ENCODE data around the gene ITPR1. TPM values are rescaled to one million over a fixed set of nuclear protein-coding genes. Genes with fewer than 3 reads are reported as not detected.

ITPR1 gene
- total RNA-seq, 1 donor from 2014 or later: 90.5 TPM

DNA sequence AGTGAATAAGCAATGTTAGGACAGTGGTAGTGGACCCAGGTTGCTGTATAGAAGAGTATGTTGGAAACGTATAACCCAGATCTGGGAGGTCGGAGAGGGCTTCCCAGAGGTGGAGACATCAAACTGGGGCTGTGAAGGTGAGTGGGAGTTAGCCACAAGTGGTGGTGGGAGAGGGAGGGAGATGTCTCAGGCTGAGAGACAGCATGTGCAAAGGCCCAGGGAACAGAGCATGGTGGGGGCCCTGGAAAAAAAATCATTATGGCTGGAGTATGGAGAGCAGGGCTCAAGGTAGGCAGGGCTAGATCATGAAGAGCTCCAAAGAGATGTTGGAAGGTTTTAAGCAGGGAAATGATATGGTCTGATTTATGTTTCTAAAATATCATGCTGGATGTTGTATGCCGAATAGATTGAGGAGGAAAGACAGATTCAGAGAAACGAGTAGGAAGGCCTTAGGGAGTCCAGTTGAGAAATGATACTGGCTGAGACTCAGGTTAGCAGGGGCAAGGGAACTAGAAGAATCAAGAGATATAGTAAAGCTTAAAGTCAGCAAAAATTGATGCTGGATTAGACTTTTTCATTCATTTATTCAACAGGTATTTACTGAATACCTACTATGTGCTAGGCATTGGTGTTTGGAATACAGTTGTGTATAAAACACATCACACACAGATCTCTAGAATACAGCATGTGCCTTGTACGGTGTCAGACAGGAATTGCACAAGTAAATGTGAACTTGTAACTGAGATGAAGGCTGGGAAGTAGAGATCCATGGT is 17.0 kb downstream of the ITPR1 start:
- no peak for DNase-seq (ENCODE audit: low spot score)

GRCh38 chr3:4511491-4512262 is 18.5 kb downstream of the ITPR1 start:
- DNase-seq (ENCODE audit: low spot score): no peak

GRCh38 chr3:4512895-4513616 is 19.9 kb downstream of the ITPR1 start:
- DNase-seq (ENCODE audit: low spot score): no peak

GRCh38 chr3:4514321-4514720 is 21.2 kb downstream of the ITPR1 start:
- DNase-seq (ENCODE audit: low spot score): no peak

- DNase-seq (ENCODE audit: low spot score): no peak
These were observed 21.8 kb downstream of the ITPR1 start for GRCh38 chr3:4514916-4515315.

- no peak for DNase-seq (ENCODE audit: low spot score)
These were observed 22.9 kb downstream of the ITPR1 start for GRCh38 chr3:4515916-4516579.

- DNase-seq (ENCODE audit: low spot score): no peak
These were observed 23.9 kb downstream of the ITPR1 start for GRCh38 chr3:4517093-4517492.

DNA sequence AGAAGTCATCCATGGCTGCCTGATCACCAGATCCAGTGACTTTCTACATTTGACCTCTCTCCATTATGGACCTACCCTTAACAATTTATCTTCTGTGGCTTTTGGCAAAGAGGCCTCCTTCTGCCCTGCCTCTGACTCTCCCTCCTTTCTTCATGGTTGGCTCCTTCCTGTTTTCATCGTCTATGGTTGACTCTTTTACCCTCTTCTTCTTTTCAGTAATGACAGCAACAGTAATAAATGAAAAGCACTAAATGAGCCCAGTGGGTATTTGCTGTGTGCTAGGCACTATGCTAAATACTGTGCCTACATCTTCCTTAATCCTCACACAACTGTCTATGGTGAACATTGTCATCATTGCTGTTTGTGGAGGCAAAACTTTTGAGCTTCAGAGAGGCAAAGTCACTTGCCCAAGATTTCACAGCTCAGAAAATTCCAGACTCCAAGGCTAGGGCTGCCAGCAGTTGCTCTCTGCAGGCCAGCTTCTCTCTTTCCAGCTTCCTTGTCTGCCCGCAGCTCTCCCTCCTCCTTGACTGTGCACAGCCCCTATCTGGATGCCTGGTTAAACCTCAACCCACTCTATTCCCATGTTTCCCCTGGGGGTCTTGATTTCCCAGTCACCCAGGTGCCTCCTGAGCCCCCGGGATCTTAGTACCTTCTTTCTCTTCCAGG is 24.6 kb downstream of the ITPR1 start:
- DNase-seq (ENCODE audit: low spot score): no peak

DNA sequence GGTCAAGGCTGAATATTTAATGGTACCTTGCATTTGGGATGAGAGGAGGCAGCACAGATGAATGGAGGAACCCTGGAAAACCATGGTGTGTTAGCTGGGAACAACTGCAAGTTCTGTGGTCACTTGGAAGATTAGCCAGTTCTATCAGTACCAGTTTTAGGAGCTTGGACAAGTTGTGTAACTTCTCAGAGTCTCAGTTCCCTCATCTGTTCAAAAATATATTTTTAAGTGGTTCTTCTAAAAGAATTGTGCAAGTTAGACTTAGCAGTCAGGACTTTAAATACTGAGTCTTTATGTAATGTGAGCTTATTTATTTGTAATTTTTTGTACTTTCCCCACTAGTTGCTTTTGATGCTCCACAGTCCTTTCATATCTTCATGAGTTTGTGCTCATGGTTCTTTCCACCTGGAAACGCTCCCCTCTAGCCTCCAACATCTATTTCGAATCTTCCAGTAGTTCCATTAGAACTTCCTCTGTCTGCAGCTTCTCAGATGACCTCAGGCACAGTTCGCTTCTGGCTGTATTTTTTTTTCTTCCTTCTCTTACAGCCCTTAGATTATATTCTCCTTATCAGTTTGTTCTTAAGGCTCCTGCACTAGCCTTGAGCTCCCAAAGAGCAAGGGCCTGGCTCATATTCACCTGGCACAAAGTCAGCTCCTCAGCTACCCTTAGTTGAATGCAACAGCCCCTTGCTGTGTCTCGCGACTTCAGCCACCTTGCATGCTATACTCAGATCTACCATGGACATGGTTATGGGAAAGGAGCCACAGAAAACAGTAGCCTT is 27.1 kb downstream of the ITPR1 start:
- DNase-seq (ENCODE audit: low spot score): no peak

DNA sequence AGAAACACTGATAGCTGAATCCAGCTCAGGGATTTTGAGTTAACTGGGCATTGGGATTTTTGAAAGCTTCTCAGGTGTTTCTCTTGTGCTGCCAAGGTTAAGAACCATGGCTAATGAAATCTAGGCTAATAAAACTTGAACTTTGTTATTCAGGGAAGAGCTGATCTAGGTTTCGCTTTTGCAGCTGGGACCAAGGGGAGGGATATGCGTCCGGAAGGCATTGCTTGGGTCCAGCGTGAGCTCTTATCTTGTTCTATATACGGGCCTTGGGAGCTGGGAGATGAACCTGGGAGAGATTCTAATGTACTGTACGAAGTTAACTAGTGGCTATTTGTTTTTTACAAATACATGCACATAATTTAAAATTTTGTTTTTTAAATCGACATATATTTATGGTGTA is 29.8 kb downstream of the ITPR1 start:
- no peak for DNase-seq (ENCODE audit: low spot score)

GRCh38 chr3:4523710-4524698 is 30.9 kb downstream of the ITPR1 start:
- DNase-seq (ENCODE audit: low spot score): no peak

- no peak for DNase-seq (ENCODE audit: low spot score)
These were observed 32.5 kb downstream of the ITPR1 start for GRCh38 chr3:4525560-4526223.

DNA sequence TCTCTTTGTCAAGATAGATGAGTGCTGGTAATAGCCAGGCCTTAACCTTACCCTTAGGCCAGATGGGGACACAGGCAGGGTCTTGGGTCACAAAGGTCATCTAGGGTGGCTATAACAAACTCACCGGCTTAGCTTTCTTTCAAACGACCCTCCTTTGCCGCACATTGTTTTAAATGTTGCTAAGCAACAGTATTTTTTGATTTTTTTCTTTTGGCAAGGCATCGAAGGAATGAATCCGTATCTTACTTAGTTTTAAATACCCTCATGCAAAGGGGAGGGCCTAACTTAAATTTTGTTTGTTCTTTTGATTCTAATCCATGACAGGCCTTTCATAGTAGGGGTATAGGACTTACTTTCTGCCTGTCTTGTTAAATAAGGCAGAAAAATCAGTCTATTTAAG is 35.2 kb downstream of the ITPR1 start:
- DNase-seq (ENCODE audit: low spot score): no peak

DNA sequence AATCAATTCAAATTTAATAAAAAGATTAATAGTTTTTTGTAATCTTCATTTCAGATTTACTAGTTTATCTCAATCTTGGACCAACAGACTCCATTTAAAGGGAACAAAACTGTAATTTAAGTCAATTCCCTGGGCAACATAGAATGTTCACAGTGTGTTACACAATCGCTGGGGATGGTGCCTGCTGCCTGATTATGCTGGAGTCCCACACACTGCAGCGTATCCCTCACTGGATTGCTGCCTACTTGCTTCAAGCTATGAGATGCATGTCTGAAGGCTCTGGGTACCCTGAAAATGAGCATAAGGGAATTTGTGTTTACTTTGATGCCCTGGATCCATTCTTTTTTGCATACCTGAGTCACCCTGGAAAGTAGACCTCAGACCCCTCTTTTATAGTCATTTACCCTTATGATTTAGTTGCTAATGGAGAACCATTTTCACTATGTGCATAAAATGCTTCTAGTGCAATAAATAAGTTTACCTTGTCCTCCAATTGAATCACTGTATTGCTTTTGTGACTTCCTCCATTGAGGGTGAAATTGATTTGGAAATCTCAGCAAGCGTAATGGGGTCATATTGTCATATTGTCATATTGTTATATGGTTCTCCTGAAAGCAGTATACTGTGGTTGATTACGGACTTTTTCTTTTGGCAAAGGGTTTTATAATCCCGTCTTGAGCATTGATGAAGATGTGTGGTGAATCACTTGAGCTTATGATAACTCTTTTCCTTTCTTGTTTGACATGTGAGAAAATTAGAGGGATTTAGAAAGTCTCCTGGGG is 35.9 kb downstream of the ITPR1 start:
- DNase-seq (ENCODE audit: low spot score): no peak

DNA sequence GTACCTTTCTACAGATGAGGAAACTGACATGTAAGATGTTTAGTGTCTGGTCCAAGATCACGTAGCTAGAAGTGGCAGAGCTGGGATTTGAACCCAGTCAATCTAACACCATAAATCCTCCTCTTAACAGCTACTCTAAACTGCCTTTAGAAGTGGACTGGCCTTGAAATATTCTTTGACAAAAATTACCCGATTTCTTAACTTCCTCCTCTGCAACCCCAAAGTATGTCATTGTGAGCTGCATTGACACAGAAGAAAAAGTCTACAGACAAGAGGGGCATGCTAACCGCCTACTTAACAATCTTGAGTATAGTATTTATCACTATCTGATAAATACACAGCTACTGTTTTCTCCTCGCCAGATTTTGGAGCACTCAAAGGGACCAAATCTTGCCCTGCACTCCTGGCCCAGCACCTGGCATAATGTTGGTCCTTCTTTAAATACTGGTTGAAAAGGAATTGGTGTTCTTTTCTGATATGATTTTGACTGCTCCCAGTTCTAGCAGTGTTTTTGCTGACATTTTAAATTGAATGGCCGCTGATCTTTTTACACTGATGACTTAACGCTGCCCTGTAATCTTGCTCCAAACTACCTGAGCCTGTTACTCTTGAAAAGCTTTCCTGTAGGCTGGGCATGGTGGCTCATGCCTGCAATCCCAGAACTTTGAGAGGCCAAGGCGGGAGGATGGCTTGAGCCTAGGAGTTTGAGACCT is 36.9 kb downstream of the ITPR1 start:
- no peak for DNase-seq (ENCODE audit: low spot score)

DNA sequence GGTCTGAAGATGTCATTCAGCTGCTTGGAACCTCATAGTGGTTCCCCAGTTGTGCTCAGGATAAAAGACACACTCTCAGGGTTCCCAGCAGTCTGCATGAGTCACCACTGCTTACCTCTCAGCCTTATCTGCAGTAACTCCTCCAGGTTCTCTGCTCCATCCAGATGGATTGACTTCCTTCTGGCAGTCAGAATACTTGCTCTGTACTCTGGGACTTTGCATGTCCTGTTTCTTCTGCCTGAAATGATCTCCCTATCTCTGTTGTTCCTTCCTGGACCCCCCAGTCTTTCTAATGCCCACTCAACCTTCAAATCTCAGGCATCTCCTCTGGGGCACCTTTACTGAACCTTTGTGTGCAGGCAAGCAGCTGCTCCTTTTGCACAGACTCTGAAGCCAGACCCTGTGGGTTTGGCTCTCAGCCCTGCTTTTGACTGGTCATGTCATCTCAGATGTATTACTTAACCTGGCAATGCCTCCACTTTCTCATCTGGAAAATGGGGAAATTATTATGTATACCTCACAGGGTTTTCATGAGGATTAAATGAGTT is 38.4 kb downstream of the ITPR1 start:
- DNase-seq (ENCODE audit: low spot score): no peak

GRCh38 chr3:4532535-4533112 is 39.5 kb downstream of the ITPR1 start:
- no peak for DNase-seq (ENCODE audit: low spot score)

Data from mucosa of gallbladder (tissue), 1 donor.